H9 (cell line): Measurements from ENCODE around the gene CSHL1. TPM values are rescaled to one million over a fixed set of nuclear protein-coding genes. Genes with fewer than 3 reads are reported as not detected.
"Not testable (repeated sequence)": the region's sequence is repeated elsewhere in the genome, so short reads cannot be mapped to it uniquely, and the experiment has no call there.

Experiments
- DNase-seq: peaks from one replicate; pipeline ENCODE4 v3.0.0-alpha.2; 2017
- H2AFZ ChIP-seq: one replicate; pipeline ENCODE4 v1.6.1; 2013; ENCODE audit warnings: mild to moderate bottlenecking, low read length, control low read depth, moderate library complexity
- H2AK5ac ChIP-seq: 2 replicates; pipeline ENCODE4 v1.6.1; 2013; ENCODE audit warnings: low read length, control low read depth, mixed read lengths; ENCODE audit not compliant: insufficient read length
- H2BK120ac ChIP-seq: one replicate; pipeline ENCODE4 v1.6.1; 2013; ENCODE audit warnings: low read depth, mild to moderate bottlenecking, low read length, control low read depth, inconsistent platforms; ENCODE audit not compliant: poor library complexity, severe bottlenecking
- H2BK12ac ChIP-seq: 2 replicates; pipeline ENCODE4 v1.6.1; 2013; ENCODE audit warnings: low read length, control low read depth, mixed read lengths, low read depth; ENCODE audit not compliant: insufficient read length
- H2BK15ac ChIP-seq: 2 replicates; pipeline ENCODE4 v1.6.1; 2013; ENCODE audit warnings: low read depth, low read length, control low read depth
- H2BK20ac ChIP-seq: one replicate; pipeline ENCODE4 v1.6.1; 2013; ENCODE audit warnings: low read depth, mild to moderate bottlenecking, low read length, control low read depth, inconsistent platforms; ENCODE audit not compliant: poor library complexity, severe bottlenecking
- H2BK5ac ChIP-seq: 2 replicates; pipeline ENCODE4 v1.6.1; 2013; ENCODE audit warnings: low read length, control low read depth, mixed read lengths; ENCODE audit not compliant: insufficient read length
- H3K14ac ChIP-seq: 2 replicates; pipeline ENCODE4 v1.6.1; 2013; ENCODE audit warnings: low read length, control low read depth; ENCODE audit not compliant: insufficient read depth
- H3K18ac ChIP-seq: 2 replicates; pipeline ENCODE4 v1.6.1; 2013; ENCODE audit warnings: low read depth, mild to moderate bottlenecking, mixed read lengths, low read length, control low read depth; ENCODE audit not compliant: insufficient read length
- H3K23ac ChIP-seq: 2 replicates; pipeline ENCODE4 v1.6.1; 2013; ENCODE audit warnings: low read length, control low read depth, mixed read lengths, low read depth; ENCODE audit not compliant: insufficient read length
- H3K23me2 ChIP-seq: 2 replicates; pipeline ENCODE4 v1.6.1; 2013; ENCODE audit warnings: low read depth, mild to moderate bottlenecking, mixed read lengths, low read length, control low read depth; ENCODE audit not compliant: insufficient read length, poor library complexity, severe bottlenecking
- H3K27ac ChIP-seq: 2 replicates; pipeline ENCODE4 v1.5.1; 2013; ENCODE audit warnings: low read length, control low read depth, mixed read lengths, low read depth; ENCODE audit not compliant: insufficient read length
- H3K27me3 ChIP-seq: 2 replicates; pipeline ENCODE4 v1.6.1; 2013; ENCODE audit warnings: low read length, control low read depth, inconsistent platforms; ENCODE audit not compliant: insufficient read depth
- H3K4ac ChIP-seq: 2 replicates; pipeline ENCODE4 v1.6.1; 2013; ENCODE audit warnings: low read depth, mild to moderate bottlenecking, control low read depth, inconsistent platforms, low read length, moderate library complexity
- H3K4me1 ChIP-seq: 2 replicates; pipeline ENCODE4 v1.6.1; 2013; ENCODE audit warnings: low read length, control low read depth, inconsistent platforms; ENCODE audit not compliant: insufficient read depth
- H3K4me2 ChIP-seq: 2 replicates; pipeline ENCODE4 v1.6.1; 2013; ENCODE audit warnings: low read length, control low read depth, mixed read lengths; ENCODE audit not compliant: insufficient read length, insufficient read depth
- H3K56ac ChIP-seq: 2 replicates; pipeline ENCODE4 v1.6.1; 2013; ENCODE audit warnings: low read depth, mild to moderate bottlenecking, mixed read lengths, low read length, control low read depth; ENCODE audit not compliant: insufficient read length
- H3K79me1 ChIP-seq: 2 replicates; pipeline ENCODE4 v1.6.1; 2013; ENCODE audit warnings: low read depth, mild to moderate bottlenecking, moderate library complexity, low read length, control low read depth, inconsistent platforms; ENCODE audit not compliant: insufficient read depth, poor library complexity, severe bottlenecking
- H3K79me2 ChIP-seq: 2 replicates; pipeline ENCODE4 v1.6.1; 2013; ENCODE audit warnings: low read length, control low read depth, inconsistent platforms; ENCODE audit not compliant: insufficient read depth
- H3K9ac ChIP-seq: 2 replicates; pipeline ENCODE4 v1.6.1; 2013; ENCODE audit warnings: low read length, control low read depth, mixed read lengths; ENCODE audit not compliant: insufficient read length; ENCODE audit errors: extremely low read depth
- H3K9me3 ChIP-seq: one replicate; pipeline ENCODE4 v1.6.1; 2013; ENCODE audit warnings: low read depth, low read length, inconsistent platforms; ENCODE audit not compliant: control insufficient read depth
- H3T11ph ChIP-seq: one replicate; pipeline ENCODE4 v1.6.1; 2013; ENCODE audit warnings: mild to moderate bottlenecking, low read length, control low read depth, inconsistent platforms
- H4K20me1 ChIP-seq: one replicate; pipeline ENCODE4 v1.6.1; 2013; ENCODE audit not compliant: control insufficient read depth, insufficient read length, insufficient read depth
- H4K5ac ChIP-seq: 2 replicates; pipeline ENCODE4 v1.6.1; 2013; ENCODE audit warnings: low read depth, mild to moderate bottlenecking, mixed read lengths, low read length, control low read depth; ENCODE audit not compliant: insufficient read length
- H4K8ac ChIP-seq: replicated peaks from 2 replicates; pipeline ENCODE4 v1.6.1; 2013; ENCODE audit warnings: low read length, control low read depth, mixed read lengths, low read depth; ENCODE audit not compliant: insufficient read length
- H4K91ac ChIP-seq: 2 replicates; pipeline ENCODE4 v1.6.1; 2013; ENCODE audit warnings: low read depth, mild to moderate bottlenecking, moderate library complexity, mixed read lengths, low read length, control low read depth; ENCODE audit not compliant: insufficient read length
- H3K27ac Mint-ChIP-seq, 3 experiments: 2 replicates in 2 of 3; 3 replicates in 1 of 3; pipeline ENCODE4 v1.8.0; 2020 to 2021; ENCODE audit warnings: mixed read lengths in 3 of 3, mild to moderate bottlenecking in 1 of 3, moderate library complexity in 1 of 3
- H3K27me3 Mint-ChIP-seq: 2 replicates; pipeline ENCODE4 v1.8.0; 2021; ENCODE audit warnings: low read depth, mild to moderate bottlenecking, moderate library complexity, mixed read lengths
- H3K36me3 Mint-ChIP-seq, 3 experiments: 2 replicates in 2 of 3; 3 replicates in 1 of 3; pipeline ENCODE4 v1.8.0; 2020 to 2021; ENCODE audit warnings: low read depth in 3 of 3, mixed read lengths in 3 of 3; ENCODE audit not compliant: insufficient read depth in 1 of 3
- H3K4me1 Mint-ChIP-seq, 2 experiments: 2 replicates each; pipeline ENCODE4 v1.8.0; 2020; ENCODE audit warnings: mixed read lengths in 2 of 2
- H3K4me3 Mint-ChIP-seq, 2 experiments: 2 replicates in 1 of 2; 3 replicates in 1 of 2; pipeline ENCODE4 v1.8.0; 2020 to 2021; ENCODE audit warnings: mild to moderate bottlenecking in 2 of 2, mixed read lengths in 2 of 2, moderate library complexity in 1 of 2
- H3K9me3 Mint-ChIP-seq, 2 experiments: 2 replicates in 1 of 2; 3 replicates in 1 of 2; pipeline ENCODE4 v1.8.0; 2020; ENCODE audit warnings: mild to moderate bottlenecking in 2 of 2, mixed read lengths in 2 of 2, moderate library complexity in 1 of 2
- CTCF ChIP-seq: fragments of 200-600 bp; sonication (generic); conservative IDR thresholded peaks from 3 replicates; pipeline ENCODE4 v1.8.0; 2021; ENCODE audit warnings: antibody characterized with exemption, mild to moderate bottlenecking
- WGBS: extraction: QIAGEN DNeasy Blood & Tissue Kit; methylation state at CpG from one replicate; pipeline ENCODE4 v1.1.7; 2013; ENCODE audit warnings: missing lambda C conversion rate, low lambda C conversion rate, mixed read lengths; ENCODE audit not compliant: insufficient read length; ENCODE audit errors: extremely low coverage; 5-methylcytosine and 5-hydroxymethylcytosine counted together
- total RNA-seq: library from RNA; stranded (reverse); gene quantifications from 2 replicates; pipeline ENCODE4 v1.2.1, GENCODE V29; 2021

CSHL1 gene
- total RNA-seq, 1 experiment from 2014 or later = not detected

GRCh38 chr17:63881337-63881736 lies 29.7 kb downstream of the CSHL1 start:
- peak; percentile 56 for TF ChIP-seq CTCF
- not testable (repeated sequence) for H3K56ac ChIP-seq, H3K79me1 ChIP-seq, H2BK5ac ChIP-seq, H4K20me1 ChIP-seq, H3K36me3 Mint-ChIP-seq, H2BK12ac ChIP-seq, H3K4me1 ChIP-seq, H3K79me2 ChIP-seq, H3K23me2 ChIP-seq, H3K4me3 Mint-ChIP-seq, H3K27me3 ChIP-seq, H3K4ac ChIP-seq, H2AK5ac ChIP-seq, H3K9me3 Mint-ChIP-seq, H4K5ac ChIP-seq, H2BK15ac ChIP-seq, H4K8ac ChIP-seq, H3K27ac ChIP-seq, H2BK120ac ChIP-seq, H3K23ac ChIP-seq, H2BK20ac ChIP-seq, H3K14ac ChIP-seq, H3K27me3 Mint-ChIP-seq, H3T11ph ChIP-seq, H3K18ac ChIP-seq, H3K9me3 ChIP-seq, H4K91ac ChIP-seq
- peak overlapping the region; percentile 42 for H2AFZ ChIP-seq
- Mint-ChIP-seq H3K27ac (peak overlapping the region in 1 of 3 experiments; percentile 76; a peak in 1 of 7 replicates), H3K4me1 (peaks cover 13 to 16% of the 10 kb centered on the region in 2 experiments)
- peak overlapping the region; percentile 20 for H3K4me2 ChIP-seq
- WGBS = no CpG with 5 or more reads among the region's 11 CpGs
- DNase-seq = peak; percentile 95
- H3K9ac ChIP-seq = peak overlapping the region; percentile 36
